Measurements from ENCODE around the gene KCNK5. TPM values are rescaled to one million over a fixed set of nuclear protein-coding genes. Genes with fewer than 3 reads are reported as not detected.

Gene KCNK5
- total and polyA plus RNA-seq, 4 donors = 3.7 to 19.1 (median 7.5) TPM

DNA sequence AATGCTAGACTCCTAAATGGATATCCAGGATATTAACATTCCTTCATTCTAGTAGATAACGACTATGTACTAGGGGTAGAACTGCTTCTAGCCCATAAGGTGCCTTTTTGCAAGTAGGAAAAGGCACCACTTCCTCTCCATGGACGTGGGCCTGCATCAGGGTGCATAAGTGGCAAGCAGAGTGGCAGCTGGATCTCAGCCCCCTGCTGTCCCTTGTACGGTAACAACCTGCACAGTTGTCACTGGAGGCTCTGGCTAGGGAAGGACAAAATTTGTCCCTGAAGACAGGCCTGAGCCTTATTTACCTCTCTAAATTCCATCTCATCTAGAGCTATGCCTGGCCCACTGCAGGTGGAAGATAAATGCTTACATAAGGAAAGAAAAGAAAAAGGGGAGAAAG is 71.8 kb downstream of the KCNK5 start:
- H3K36me3 ChIP-seq (ENCODE audit: control insufficient read depth in 4 of 4, insufficient read depth in 3 of 4, low read depth in 1 of 4, low read length in 3 of 4) = no peaks in the 10 kb centered on the region
- no peak overlapping the region for H3K9ac ChIP-seq (ENCODE audit: low read depth in 1 of 2, low read length in 2 of 2)
- H3K4me1 ChIP-seq (ENCODE audit: control insufficient read depth in 4 of 4, insufficient read depth in 4 of 4, low read length in 3 of 4) = no peaks in the 10 kb centered on the region
- TF ChIP-seq, protein P1, sequence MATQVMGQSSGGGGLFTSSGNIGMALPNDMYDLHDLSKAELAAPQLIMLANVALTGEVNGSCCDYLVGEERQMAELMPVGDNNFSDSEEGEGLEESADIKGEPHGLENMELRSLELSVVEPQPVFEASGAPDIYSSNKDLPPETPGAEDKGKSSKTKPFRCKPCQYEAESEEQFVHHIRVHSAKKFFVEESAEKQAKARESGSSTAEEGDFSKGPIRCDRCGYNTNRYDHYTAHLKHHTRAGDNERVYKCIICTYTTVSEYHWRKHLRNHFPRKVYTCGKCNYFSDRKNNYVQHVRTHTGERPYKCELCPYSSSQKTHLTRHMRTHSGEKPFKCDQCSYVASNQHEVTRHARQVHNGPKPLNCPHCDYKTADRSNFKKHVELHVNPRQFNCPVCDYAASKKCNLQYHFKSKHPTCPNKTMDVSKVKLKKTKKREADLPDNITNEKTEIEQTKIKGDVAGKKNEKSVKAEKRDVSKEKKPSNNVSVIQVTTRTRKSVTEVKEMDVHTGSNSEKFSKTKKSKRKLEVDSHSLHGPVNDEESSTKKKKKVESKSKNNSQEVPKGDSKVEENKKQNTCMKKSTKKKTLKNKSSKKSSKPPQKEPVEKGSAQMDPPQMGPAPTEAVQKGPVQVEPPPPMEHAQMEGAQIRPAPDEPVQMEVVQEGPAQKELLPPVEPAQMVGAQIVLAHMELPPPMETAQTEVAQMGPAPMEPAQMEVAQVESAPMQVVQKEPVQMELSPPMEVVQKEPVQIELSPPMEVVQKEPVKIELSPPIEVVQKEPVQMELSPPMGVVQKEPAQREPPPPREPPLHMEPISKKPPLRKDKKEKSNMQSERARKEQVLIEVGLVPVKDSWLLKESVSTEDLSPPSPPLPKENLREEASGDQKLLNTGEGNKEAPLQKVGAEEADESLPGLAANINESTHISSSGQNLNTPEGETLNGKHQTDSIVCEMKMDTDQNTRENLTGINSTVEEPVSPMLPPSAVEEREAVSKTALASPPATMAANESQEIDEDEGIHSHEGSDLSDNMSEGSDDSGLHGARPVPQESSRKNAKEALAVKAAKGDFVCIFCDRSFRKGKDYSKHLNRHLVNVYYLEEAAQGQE (IDR thresholded peaks at IDR 0.05) = no peak
- TF ChIP-seq FOXA1 (IDR thresholded peaks at IDR 0.05) = no peak
- no peak for TF ChIP-seq TAF1 (conservative IDR thresholded peaks at IDR 0.05)
- no peak for TF ChIP-seq NR2F2 (IDR thresholded peaks at IDR 0.05)
- TF ChIP-seq, protein P2, sequence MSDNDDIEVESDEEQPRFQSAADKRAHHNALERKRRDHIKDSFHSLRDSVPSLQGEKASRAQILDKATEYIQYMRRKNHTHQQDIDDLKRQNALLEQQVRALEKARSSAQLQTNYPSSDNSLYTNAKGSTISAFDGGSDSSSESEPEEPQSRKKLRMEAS (IDR thresholded peaks at IDR 0.05) = no peak
- no peak for TF ChIP-seq YY1 (IDR thresholded peaks at IDR 0.05)
- no peak for TF ChIP-seq EGR1 (IDR thresholded peaks at IDR 0.05; ENCODE audit: low read depth in 2 of 2)
- no peak for DNase-seq (ENCODE audit: low spot score)
- no peak overlapping the region for H3K27ac ChIP-seq (ENCODE audit: low read depth in 1 of 2, low read length in 2 of 2)
- H3K4me3 ChIP-seq (ENCODE audit: low read depth in 1 of 3, low read length in 3 of 3) = no peak overlapping the region
- no peaks in the 10 kb centered on the region for H3K27me3 ChIP-seq (ENCODE audit: control insufficient read depth in 4 of 4, insufficient read depth in 4 of 4, low read length in 3 of 4)
- no peaks in the 10 kb centered on the region for H3K9me3 ChIP-seq (ENCODE audit: control insufficient read depth in 4 of 4, low read length in 3 of 4)
- 77% methylated on average over 3 of the region's 3 CpGs for WGBS

- Histone ChIP-seq H3K4me3 (ENCODE audit: low read depth in 1 of 3, low read length in 3 of 3) (no peak overlapping the region), H3K9ac (ENCODE audit: low read depth in 1 of 2, low read length in 2 of 2) (no peak overlapping the region), H3K9me3 (ENCODE audit: control insufficient read depth in 4 of 4, low read length in 3 of 4) (no peaks in the 10 kb centered on the region), H3K36me3 (ENCODE audit: control insufficient read depth in 4 of 4, insufficient read depth in 3 of 4, low read depth in 1 of 4, low read length in 3 of 4) (no peaks in the 10 kb centered on the region), H3K4me1 (ENCODE audit: control insufficient read depth in 4 of 4, insufficient read depth in 4 of 4, low read length in 3 of 4) (no peaks in the 10 kb centered on the region), H3K27ac (ENCODE audit: low read depth in 1 of 2, low read length in 2 of 2) (no peak overlapping the region), H3K27me3 (ENCODE audit: control insufficient read depth in 4 of 4, insufficient read depth in 4 of 4, low read length in 3 of 4) (no peaks in the 10 kb centered on the region)
- 77% methylated on average over 3 of the region's 3 CpGs for WGBS
- no peak for DNase-seq (ENCODE audit: low spot score)
- TF ChIP-seq GABPA (IDR thresholded peaks at IDR 0.05 in 1 of 2, conservative IDR thresholded peaks at IDR 0.05 in 1 of 2) (no peak), JUND (IDR thresholded peaks at IDR 0.05) (no peak), TAF1 (conservative IDR thresholded peaks at IDR 0.05) (no peak), RAD21 (IDR thresholded peaks at IDR 0.05) (no peak), HNF4G (IDR thresholded peaks at IDR 0.05) (no peak), EGR1 (IDR thresholded peaks at IDR 0.05; ENCODE audit: low read depth in 2 of 2) (no peak), FOXA2 (IDR thresholded peaks at IDR 0.05) (no peak), RXRA (IDR thresholded peaks at IDR 0.05) (no peak), FOXA1 (IDR thresholded peaks at IDR 0.05) (no peak), YY1 (IDR thresholded peaks at IDR 0.05) (no peak)
- TF ChIP-seq, protein P2 (IDR thresholded peaks at IDR 0.05) = no peak
- TF ChIP-seq, protein P3, sequence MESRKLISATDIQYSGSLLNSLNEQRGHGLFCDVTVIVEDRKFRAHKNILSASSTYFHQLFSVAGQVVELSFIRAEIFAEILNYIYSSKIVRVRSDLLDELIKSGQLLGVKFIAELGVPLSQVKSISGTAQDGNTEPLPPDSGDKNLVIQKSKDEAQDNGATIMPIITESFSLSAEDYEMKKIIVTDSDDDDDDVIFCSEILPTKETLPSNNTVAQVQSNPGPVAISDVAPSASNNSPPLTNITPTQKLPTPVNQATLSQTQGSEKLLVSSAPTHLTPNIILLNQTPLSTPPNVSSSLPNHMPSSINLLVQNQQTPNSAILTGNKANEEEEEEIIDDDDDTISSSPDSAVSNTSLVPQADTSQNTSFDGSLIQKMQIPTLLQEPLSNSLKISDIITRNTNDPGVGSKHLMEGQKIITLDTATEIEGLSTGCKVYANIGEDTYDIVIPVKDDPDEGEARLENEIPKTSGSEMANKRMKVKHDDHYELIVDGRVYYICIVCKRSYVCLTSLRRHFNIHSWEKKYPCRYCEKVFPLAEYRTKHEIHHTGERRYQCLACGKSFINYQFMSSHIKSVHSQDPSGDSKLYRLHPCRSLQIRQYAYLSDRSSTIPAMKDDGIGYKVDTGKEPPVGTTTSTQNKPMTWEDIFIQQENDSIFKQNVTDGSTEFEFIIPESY (IDR thresholded peaks at IDR 0.05) = no peak
- TF ChIP-seq, protein P4, sequence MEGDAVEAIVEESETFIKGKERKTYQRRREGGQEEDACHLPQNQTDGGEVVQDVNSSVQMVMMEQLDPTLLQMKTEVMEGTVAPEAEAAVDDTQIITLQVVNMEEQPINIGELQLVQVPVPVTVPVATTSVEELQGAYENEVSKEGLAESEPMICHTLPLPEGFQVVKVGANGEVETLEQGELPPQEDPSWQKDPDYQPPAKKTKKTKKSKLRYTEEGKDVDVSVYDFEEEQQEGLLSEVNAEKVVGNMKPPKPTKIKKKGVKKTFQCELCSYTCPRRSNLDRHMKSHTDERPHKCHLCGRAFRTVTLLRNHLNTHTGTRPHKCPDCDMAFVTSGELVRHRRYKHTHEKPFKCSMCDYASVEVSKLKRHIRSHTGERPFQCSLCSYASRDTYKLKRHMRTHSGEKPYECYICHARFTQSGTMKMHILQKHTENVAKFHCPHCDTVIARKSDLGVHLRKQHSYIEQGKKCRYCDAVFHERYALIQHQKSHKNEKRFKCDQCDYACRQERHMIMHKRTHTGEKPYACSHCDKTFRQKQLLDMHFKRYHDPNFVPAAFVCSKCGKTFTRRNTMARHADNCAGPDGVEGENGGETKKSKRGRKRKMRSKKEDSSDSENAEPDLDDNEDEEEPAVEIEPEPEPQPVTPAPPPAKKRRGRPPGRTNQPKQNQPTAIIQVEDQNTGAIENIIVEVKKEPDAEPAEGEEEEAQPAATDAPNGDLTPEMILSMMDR (IDR thresholded peaks at IDR 0.05; ENCODE audit: low read depth, low read length, missing input control) = no peak
These were observed 72.5 kb downstream of the KCNK5 start for GRCh38 chr6:39156801-39157200.
